Caco-2 (cell line): ENCODE data around the gene NOL3. TPM values are rescaled to one million over a fixed set of nuclear protein-coding genes. Genes with fewer than 3 reads are reported as not detected.

Source experiments
- BruUV-seq: library from RNA; stranded (reverse); fragments of 400-500 nt; replicated peaks from 2 replicates; lab custom pipeline; 2021; lab: Mats Ljungman, UMichigan
- CTCF ChIA-PET: fragments of 300-600 bp; sonication (Branson Sonifier 250); formaldehyde crosslinking; loops from one replicate; lab custom pipeline; 2022; ENCODE audit warnings: antibody characterized with exemption; lab: Charles Lee
- POLR2A ChIA-PET: fragments of 300-600 bp; sonication (Branson Sonifier 250); formaldehyde crosslinking; loops from one replicate; lab custom pipeline; 2022; ENCODE audit warnings: antibody characterized with exemption; lab: Charles Lee
- DNase-seq, 2 experiments: peaks; one replicate each; pipeline versions ENCODE4 v3.0.0 to v3.0.0-alpha.2; 2020 to 2022
- H3K27me3 ChIP-seq: replicated peaks from 2 replicates; pipeline ENCODE4 v1.6.0; 2011; ENCODE audit warnings: low read length; ENCODE audit not compliant: control insufficient read depth, insufficient read depth
- H3K36me3 ChIP-seq: 2 replicates; pipeline ENCODE4 v1.5.1; 2011; ENCODE audit warnings: low read length; ENCODE audit not compliant: control insufficient read depth, insufficient read depth
- H3K4me1 ChIP-seq: fragments of 250-450 bp; sonication (Bioruptor Pico); 2 replicates; pipeline ENCODE4 v1.5.1; 2020; ENCODE audit warnings: mild to moderate bottlenecking
- H3K4me3 ChIP-seq: 2 replicates; pipeline ENCODE4 v1.5.1; 2011; ENCODE audit warnings: low read depth, mild to moderate bottlenecking, control low read depth, low read length
- H3K9me3 ChIP-seq: fragments of 250-450 bp; sonication (Bioruptor Pico); 2 replicates; pipeline ENCODE4 v1.5.1; 2020; ENCODE audit warnings: mild to moderate bottlenecking, moderate library complexity
- H3K27ac Mint-ChIP-seq: one replicate; pipeline ENCODE4 v1.8.0; 2022; ENCODE audit warnings: mixed read lengths; ENCODE audit not compliant: unreplicated experiment
- H3K27me3 Mint-ChIP-seq: one replicate; pipeline ENCODE4 v1.8.0; 2022; ENCODE audit warnings: mixed read lengths; ENCODE audit not compliant: insufficient read depth, unreplicated experiment
- H3K36me3 Mint-ChIP-seq: one replicate; pipeline ENCODE4 v1.8.0; 2022; ENCODE audit warnings: mild to moderate bottlenecking, mixed read lengths; ENCODE audit not compliant: insufficient read depth, unreplicated experiment
- H3K4me1 Mint-ChIP-seq: one replicate; pipeline ENCODE4 v1.8.0; 2022; ENCODE audit warnings: low read depth, mixed read lengths; ENCODE audit not compliant: unreplicated experiment
- H3K4me3 Mint-ChIP-seq: one replicate; pipeline ENCODE4 v1.8.0; 2022; ENCODE audit warnings: mild to moderate bottlenecking, moderate library complexity, mixed read lengths; ENCODE audit not compliant: unreplicated experiment
- H3K9me3 Mint-ChIP-seq: one replicate; pipeline ENCODE4 v1.8.0; 2022; ENCODE audit warnings: mixed read lengths; ENCODE audit not compliant: unreplicated experiment
- intact Hi-C: fragments of 100-400 bp; cut with micrococcal nuclease; formaldehyde crosslinking; loops from one replicate; pipeline ENCODE4 v1.10.0; 2022; ENCODE audit not compliant: unreplicated experiment
- total RNA-seq: library from RNA; stranded (reverse); gene quantifications from 2 replicates; pipeline ENCODE4 v1.2.3, GENCODE V29; 2022
- TF ChIP-seq, protein P1 (sequence below), 2 experiments: fragments of 200-600 bp in 1 of 2; IDR thresholded peaks; 1 replicate in 1 of 2; 2 replicates in 1 of 2; pipeline versions ENCODE4 v1.5.1 to v1.8.0; 2011 to 2022; ENCODE audit warnings: antibody characterized with exemption in 1 of 2, control low read depth in 1 of 2, inconsistent platforms in 1 of 2, low read depth in 1 of 2, low read length in 1 of 2, mild to moderate bottlenecking in 1 of 2, moderate library complexity in 1 of 2; ENCODE audit not compliant: insufficient read depth in 1 of 2, severe bottlenecking in 1 of 2, unreplicated experiment in 1 of 2

NOL3 gene
- total RNA-seq, 1 experiment from 2014 or later, result 17.4 TPM

DNA sequence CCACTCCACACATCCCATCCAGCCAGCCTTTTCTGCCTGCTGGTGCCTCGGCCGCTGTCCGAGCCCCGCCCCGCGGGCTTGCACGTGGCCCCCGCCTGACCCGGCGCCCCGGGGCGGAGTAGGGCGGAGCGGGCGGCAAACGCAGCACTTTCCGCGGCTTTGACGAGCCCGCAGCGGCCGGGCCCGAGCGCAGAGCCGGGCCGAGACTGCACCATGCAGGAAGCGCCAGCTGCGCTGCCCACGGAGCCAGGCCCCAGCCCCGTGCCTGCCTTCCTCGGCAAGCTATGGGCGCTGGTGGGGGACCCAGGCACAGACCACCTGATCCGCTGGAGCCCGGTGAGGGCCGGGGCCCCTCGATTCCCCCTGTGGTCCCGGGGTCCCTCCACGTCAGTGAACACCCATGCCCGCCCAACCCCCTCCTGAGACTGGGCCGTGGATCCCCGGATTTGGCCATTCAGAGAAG lies 5.7 kb upstream of the NOL3 start, which contains the start of gene HSF4:
Gene HSF4, plus strand, starts transcription at position 147 of the 463 bp plus-strand sequence. Its CDS starts 67 bp downstream, at position 214.
- no peaks in the 10 kb centered on the region for H3K27me3 Mint-ChIP-seq

DNA sequence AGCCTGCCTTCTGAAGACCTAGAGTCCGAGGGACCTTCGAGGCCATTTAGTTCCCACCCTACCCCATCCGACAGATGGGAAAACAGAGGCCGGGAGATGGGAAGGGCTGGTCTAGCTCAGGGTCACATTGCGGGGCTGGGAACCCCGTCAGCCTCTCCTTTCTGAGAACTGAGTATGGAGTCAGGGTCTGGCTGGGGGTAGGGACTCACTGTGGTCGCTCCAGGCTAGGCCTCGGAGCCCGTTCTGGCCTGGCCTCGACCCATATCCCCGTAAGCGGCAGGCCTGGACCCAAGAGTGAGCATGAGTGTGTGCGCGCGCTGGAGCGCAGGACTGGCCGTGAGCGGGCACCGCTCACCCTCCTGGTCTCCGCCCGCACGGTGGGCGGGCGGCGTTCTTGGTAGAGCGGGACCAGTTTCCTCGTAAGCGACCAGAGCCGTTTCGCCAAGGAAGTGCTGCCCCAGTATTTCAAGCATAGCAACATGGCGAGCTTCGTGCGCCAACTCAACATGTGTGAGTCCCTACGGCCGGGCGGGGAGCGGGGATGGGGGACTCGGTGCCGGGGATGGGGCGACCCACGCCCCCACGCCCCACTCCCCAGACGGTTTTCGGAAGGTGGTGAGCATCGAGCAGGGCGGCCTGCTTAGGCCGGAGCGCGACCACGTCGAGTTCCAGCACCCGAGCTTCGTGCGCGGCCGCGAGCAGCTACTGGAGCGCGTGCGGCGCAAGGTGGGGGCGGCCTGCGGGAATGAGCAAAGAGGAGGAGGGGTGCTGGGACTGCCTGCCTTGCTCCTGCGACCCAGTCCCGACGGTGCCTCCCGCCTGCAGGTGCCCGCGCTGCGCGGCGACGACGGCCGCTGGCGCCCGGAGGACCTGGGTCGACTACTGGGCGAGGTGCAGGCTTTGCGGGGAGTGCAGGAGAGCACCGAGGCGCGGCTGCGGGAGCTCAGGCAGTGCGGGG lies 4.9 kb upstream of the NOL3 start:
- Mint-ChIP-seq H3K4me3 (no peak overlapping the region), H3K4me1 (peaks cover 7% of the 10 kb centered on the region), H3K27ac (no peak overlapping the region), H3K27me3 (no peaks in the 10 kb centered on the region), H3K9me3 (no peaks in the 10 kb centered on the region), H3K36me3 (peaks cover 13% of the 10 kb centered on the region)
- Histone ChIP-seq H3K36me3 (no peaks in the 10 kb centered on the region), H3K4me1 (peaks cover 14% of the 10 kb centered on the region), H3K4me3 (no peak overlapping the region), H3K9me3 (no peaks in the 10 kb centered on the region), H3K27me3 (no peaks in the 10 kb centered on the region)
- intact Hi-C loops, result no loop called here
- ChIA-PET CTCF (interaction anchor here (0.6 kb wide), 2 partner anchors 81 to 222 kb away, joined by 3 to 8 read pairs; no protein-coding TSS in a partner anchor), POLR2A (no interaction called here)
- DNase-seq, result no peak
- TF ChIP-seq, protein P1, sequence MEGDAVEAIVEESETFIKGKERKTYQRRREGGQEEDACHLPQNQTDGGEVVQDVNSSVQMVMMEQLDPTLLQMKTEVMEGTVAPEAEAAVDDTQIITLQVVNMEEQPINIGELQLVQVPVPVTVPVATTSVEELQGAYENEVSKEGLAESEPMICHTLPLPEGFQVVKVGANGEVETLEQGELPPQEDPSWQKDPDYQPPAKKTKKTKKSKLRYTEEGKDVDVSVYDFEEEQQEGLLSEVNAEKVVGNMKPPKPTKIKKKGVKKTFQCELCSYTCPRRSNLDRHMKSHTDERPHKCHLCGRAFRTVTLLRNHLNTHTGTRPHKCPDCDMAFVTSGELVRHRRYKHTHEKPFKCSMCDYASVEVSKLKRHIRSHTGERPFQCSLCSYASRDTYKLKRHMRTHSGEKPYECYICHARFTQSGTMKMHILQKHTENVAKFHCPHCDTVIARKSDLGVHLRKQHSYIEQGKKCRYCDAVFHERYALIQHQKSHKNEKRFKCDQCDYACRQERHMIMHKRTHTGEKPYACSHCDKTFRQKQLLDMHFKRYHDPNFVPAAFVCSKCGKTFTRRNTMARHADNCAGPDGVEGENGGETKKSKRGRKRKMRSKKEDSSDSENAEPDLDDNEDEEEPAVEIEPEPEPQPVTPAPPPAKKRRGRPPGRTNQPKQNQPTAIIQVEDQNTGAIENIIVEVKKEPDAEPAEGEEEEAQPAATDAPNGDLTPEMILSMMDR (IDR thresholded peaks at IDR 0.05; ENCODE audit: insufficient read depth in 1 of 2, low read depth in 1 of 2, low read length in 1 of 2, severe bottlenecking in 1 of 2, unreplicated experiment in 1 of 2), result no peak
- no TSS peak for BruUV-seq

More for the DNA sequence above, 5.7 kb upstream of the NOL3 start, which contains the start of gene HSF4:
- Mint-ChIP-seq H3K36me3 (peaks cover 19% of the 10 kb centered on the region), H3K4me1 (peaks cover 7% of the 10 kb centered on the region), H3K9me3 (no peaks in the 10 kb centered on the region), H3K27ac (no peak within 1 kb of the TSS), H3K4me3 (no peak within 1 kb of the TSS)
- H3K4me3 ChIP-seq, result no peak within 1 kb of the TSS
- no peak for DNase-seq
- no peaks in the 10 kb centered on the region for H3K27me3 ChIP-seq
- intact Hi-C loops, result no loop called here
- H3K4me1 ChIP-seq, result peaks cover 11% of the 10 kb centered on the region
- TF ChIP-seq, protein P1 (IDR thresholded peaks at IDR 0.05; ENCODE audit: insufficient read depth in 1 of 2, low read depth in 1 of 2, low read length in 1 of 2, severe bottlenecking in 1 of 2, unreplicated experiment in 1 of 2), result no peak
- no TSS peak for BruUV-seq
- ChIA-PET CTCF (interaction anchor here (0.6 kb wide), 1 partner anchor 82 kb away, joined by 3 read pairs; no protein-coding TSS in a partner anchor), POLR2A (no interaction called here)
- no peaks in the 10 kb centered on the region for H3K9me3 ChIP-seq
- H3K36me3 ChIP-seq, result no peaks in the 10 kb centered on the region

DNA sequence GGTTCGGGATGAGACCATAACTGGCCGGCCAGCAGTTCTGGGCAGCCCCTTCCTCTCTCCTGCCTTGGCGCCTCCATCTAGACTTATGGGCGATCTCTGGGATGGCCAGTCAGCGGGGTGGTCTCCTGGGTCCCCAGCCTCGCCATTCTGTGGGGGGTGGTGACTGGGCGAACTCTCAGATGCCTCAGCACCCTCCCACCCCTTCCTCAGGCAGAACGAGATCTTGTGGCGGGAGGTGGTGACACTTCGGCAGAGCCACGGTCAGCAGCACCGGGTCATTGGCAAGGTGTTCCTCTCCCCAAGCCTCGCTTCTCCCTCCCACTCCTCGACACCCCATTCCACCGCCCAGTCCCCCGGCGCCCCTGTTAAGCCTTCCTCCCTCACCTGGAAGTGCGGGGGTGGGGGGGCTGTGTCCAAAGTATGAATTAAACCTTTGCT lies 4.2 kb upstream of the NOL3 start:
- DNase-seq, result no peak
- H3K4me1 Mint-ChIP-seq, result peaks cover 12% of the 10 kb centered on the region
- Histone ChIP-seq H3K4me3 (no peak overlapping the region), H3K4me1 (peaks cover 19% of the 10 kb centered on the region), H3K27me3 (no peaks in the 10 kb centered on the region), H3K36me3 (no peaks in the 10 kb centered on the region), H3K9me3 (no peaks in the 10 kb centered on the region)
- BruUV-seq, result no TSS peak
- H3K9me3 Mint-ChIP-seq, result no peaks in the 10 kb centered on the region
- peaks cover 11% of the 10 kb centered on the region for H3K36me3 Mint-ChIP-seq
- no peaks in the 10 kb centered on the region for H3K27me3 Mint-ChIP-seq
- intact Hi-C loops, result no loop called here
- H3K4me3 Mint-ChIP-seq, result no peak overlapping the region
- ChIA-PET CTCF (no interaction called here), POLR2A (no interaction called here)
- no peak overlapping the region for H3K27ac Mint-ChIP-seq
- TF ChIP-seq, protein P1 (IDR thresholded peaks at IDR 0.05; ENCODE audit: insufficient read depth in 1 of 2, low read depth in 1 of 2, low read length in 1 of 2, severe bottlenecking in 1 of 2, unreplicated experiment in 1 of 2), result no peak
